BJ (cell line): ENCODE measurements around the gene PTPRM. TPM values are rescaled to one million over a fixed set of nuclear protein-coding genes. Genes with fewer than 3 reads are reported as not detected.

Source experiments
- CTCF ChIA-PET: fragments of 350-600 bp; formaldehyde crosslinking; extraction: SDS; loops from one replicate; lab custom pipeline; 2021; ENCODE audit warnings: antibody characterized with exemption, inconsistent platforms; lab: Yijun Ruan, JAX
- POLR2A ChIA-PET: fragments of 300-600 bp; sonication (Branson Sonifier 250); formaldehyde crosslinking; extraction: SDS; loops from one replicate; lab custom pipeline; 2021; ENCODE audit warnings: antibody characterized with exemption; lab: Charles Lee
- DNase-seq: peaks from one replicate; pipeline ENCODE4 v3.0.0-alpha.2; 2011; ENCODE audit warnings: low read depth
- H3K27me3 ChIP-seq: 2 replicates; pipeline ENCODE4 v1.6.0; 2011; ENCODE audit warnings: low read length; ENCODE audit not compliant: control insufficient read depth, insufficient read depth
- H3K36me3 ChIP-seq: 2 replicates; pipeline ENCODE4 v1.5.1; 2011; ENCODE audit warnings: low read length; ENCODE audit not compliant: control insufficient read depth, insufficient read depth
- H3K4me3 ChIP-seq: 2 replicates; pipeline ENCODE4 v1.5.1; 2011; ENCODE audit warnings: low read depth, mild to moderate bottlenecking, control low read depth, low read length
- polyA plus RNA-seq: library from polyadenylated mRNA; depleted of rRNA; stranded (reverse); fragments of >200 nt; gene quantifications from 2 replicates; pipeline ENCODE4 v1.2.3, GENCODE V29; 2011
- TF ChIP-seq, protein P1 (sequence below): IDR thresholded peaks from 2 replicates; pipeline ENCODE4 v1.5.1; 2011; ENCODE audit warnings: low read depth, mild to moderate bottlenecking, control low read depth, inconsistent platforms, low read length, moderate library complexity; ENCODE audit not compliant: insufficient read depth

The PTPRM gene
- polyA plus RNA-seq, 1 experiment: 149 TPM

DNA sequence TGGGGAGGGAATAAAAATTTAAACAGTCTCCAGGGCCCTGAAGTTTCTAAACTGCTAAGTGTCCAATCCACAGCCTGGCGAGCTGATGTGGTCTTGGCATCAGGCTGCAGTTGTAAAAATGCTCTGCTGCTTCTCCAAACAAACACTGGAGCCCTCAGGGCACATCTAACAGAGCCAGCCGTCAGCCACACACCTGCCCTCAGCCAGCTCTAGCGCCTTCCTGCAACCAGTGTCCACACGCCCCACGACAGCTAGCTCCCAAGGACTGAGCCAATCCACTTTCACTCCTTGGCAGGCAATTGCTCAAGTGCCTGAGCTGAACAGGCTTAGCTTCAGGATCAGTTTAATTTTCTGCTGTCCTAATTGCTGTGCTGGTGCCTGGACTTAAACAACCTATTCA, 595.7 kb downstream of the PTPRM start:
- ChIA-PET CTCF (no interaction called here), POLR2A (no interaction called here)
- DNase-seq: no peak
- TF ChIP-seq, protein P1, sequence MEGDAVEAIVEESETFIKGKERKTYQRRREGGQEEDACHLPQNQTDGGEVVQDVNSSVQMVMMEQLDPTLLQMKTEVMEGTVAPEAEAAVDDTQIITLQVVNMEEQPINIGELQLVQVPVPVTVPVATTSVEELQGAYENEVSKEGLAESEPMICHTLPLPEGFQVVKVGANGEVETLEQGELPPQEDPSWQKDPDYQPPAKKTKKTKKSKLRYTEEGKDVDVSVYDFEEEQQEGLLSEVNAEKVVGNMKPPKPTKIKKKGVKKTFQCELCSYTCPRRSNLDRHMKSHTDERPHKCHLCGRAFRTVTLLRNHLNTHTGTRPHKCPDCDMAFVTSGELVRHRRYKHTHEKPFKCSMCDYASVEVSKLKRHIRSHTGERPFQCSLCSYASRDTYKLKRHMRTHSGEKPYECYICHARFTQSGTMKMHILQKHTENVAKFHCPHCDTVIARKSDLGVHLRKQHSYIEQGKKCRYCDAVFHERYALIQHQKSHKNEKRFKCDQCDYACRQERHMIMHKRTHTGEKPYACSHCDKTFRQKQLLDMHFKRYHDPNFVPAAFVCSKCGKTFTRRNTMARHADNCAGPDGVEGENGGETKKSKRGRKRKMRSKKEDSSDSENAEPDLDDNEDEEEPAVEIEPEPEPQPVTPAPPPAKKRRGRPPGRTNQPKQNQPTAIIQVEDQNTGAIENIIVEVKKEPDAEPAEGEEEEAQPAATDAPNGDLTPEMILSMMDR: no peak
- H3K4me3 ChIP-seq: no peak overlapping the region
- 0 out of 2 replicates have a peak, but pooled peaks cover 2% of the 10 kb centered on the region for H3K36me3 ChIP-seq
- no peaks in the 10 kb centered on the region for H3K27me3 ChIP-seq

GRCh38 chr18:8163286-8163959, 596.3 kb downstream of the PTPRM start:
- Histone ChIP-seq H3K4me3 (no peak overlapping the region), H3K36me3 (0 out of 2 replicates have a peak, but pooled peaks cover 2% of the 10 kb centered on the region), H3K27me3 (no peaks in the 10 kb centered on the region)
- TF ChIP-seq, protein P1: no peak
- POLR2A ChIA-PET: no interaction called here
- no peak for DNase-seq
- CTCF ChIA-PET: no interaction called here

DNA sequence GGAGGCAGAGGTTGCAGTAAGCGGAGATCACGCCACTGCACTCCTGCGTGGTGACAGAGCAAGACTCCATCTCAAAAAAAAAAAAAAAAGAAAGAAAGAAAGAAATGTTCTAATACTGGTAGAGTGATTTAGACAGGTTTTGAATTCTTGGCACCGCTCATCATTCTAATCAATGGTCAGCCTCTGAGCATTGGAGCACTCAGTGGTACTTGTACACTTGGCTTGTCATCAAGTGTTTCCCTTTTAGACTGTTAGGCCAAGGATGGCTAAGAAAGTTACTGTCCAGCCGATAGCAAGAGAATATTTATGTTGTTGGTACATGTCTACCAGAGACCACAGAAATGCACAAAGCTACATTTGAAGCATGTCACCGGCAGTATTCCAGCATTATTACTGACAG, 598.0 kb downstream of the PTPRM start:
- POLR2A ChIA-PET: no interaction called here
- CTCF ChIA-PET: no interaction called here

GRCh38 chr18:8167026-8167425, 599.9 kb downstream of the PTPRM start:
- Histone ChIP-seq H3K27me3 (no peaks in the 10 kb centered on the region), H3K4me3 (no peak overlapping the region), H3K36me3 (no peaks in the 10 kb centered on the region)
- TF ChIP-seq, protein P1: no peak
- DNase-seq: no peak
- POLR2A ChIA-PET: no interaction called here
- CTCF ChIA-PET: no interaction called here

More for the DNA sequence above, 598.0 kb downstream of the PTPRM start:
- Histone ChIP-seq H3K27me3 (no peaks in the 10 kb centered on the region), H3K36me3 (no peaks in the 10 kb centered on the region), H3K4me3 (no peak overlapping the region)
- no peak for DNase-seq
- TF ChIP-seq, protein P1: no peak

- ChIA-PET POLR2A (no interaction called here), CTCF (no interaction called here)
- no peaks in the 10 kb centered on the region for H3K36me3 ChIP-seq
- no peak overlapping the region for H3K4me3 ChIP-seq
- no peak for DNase-seq
- H3K27me3 ChIP-seq: no peaks in the 10 kb centered on the region
- TF ChIP-seq, protein P1: no peak
Measured at GRCh38 chr18:8167673-8168072, 600.6 kb downstream of the PTPRM start.
